Activated naive CD4-positive, alpha-beta T cell treated with anti-CD3 and anti-CD28 coated beads for 36 hours (primary cell): ENCODE data around the gene USP22. TPM values are rescaled to one million over a fixed set of nuclear protein-coding genes. Genes with fewer than 3 reads are reported as not detected.

ENCODE experiments used
- CTCF ChIA-PET: fragments of 350-600 bp; sonication (Branson Sonifier 250); formaldehyde crosslinking; loops from one replicate; lab custom pipeline; 2021; ENCODE audit warnings: antibody characterized with exemption; lab: Charles Lee
- DNase-seq: peaks from one replicate; pipeline ENCODE4 v3.0.0-alpha.2; 2020
- H3K27ac Mint-ChIP-seq: one replicate; pipeline ENCODE4 v1.8.0; 2021; ENCODE audit warnings: mild to moderate bottlenecking, mixed read lengths
- H3K27me3 Mint-ChIP-seq: one replicate; pipeline ENCODE4 v1.8.0; 2021; ENCODE audit warnings: low read depth, mixed read lengths
- H3K36me3 Mint-ChIP-seq: one replicate; pipeline ENCODE4 v1.8.0; 2021; ENCODE audit warnings: low read depth, mixed read lengths
- H3K4me1 Mint-ChIP-seq: one replicate; pipeline ENCODE4 v1.8.0; 2021; ENCODE audit warnings: low read depth, mixed read lengths
- H3K4me3 Mint-ChIP-seq: one replicate; pipeline ENCODE4 v1.8.0; 2021; ENCODE audit warnings: mild to moderate bottlenecking, moderate library complexity, mixed read lengths
- H3K9me3 Mint-ChIP-seq: one replicate; pipeline ENCODE4 v1.8.0; 2021; ENCODE audit warnings: mixed read lengths
- intact Hi-C: fragments of 100-400 bp; cut with micrococcal nuclease; formaldehyde crosslinking; loops from one replicate; pipeline ENCODE4 v1.15.1; 2023
- total RNA-seq, 2 experiments: library from RNA; stranded (reverse); gene quantifications; one replicate each; pipeline ENCODE4 v1.2.3, GENCODE V29; 2021

Gene USP22
- total RNA-seq, 2 experiments from 2014 or later, result 140 to 144 TPM

DNA sequence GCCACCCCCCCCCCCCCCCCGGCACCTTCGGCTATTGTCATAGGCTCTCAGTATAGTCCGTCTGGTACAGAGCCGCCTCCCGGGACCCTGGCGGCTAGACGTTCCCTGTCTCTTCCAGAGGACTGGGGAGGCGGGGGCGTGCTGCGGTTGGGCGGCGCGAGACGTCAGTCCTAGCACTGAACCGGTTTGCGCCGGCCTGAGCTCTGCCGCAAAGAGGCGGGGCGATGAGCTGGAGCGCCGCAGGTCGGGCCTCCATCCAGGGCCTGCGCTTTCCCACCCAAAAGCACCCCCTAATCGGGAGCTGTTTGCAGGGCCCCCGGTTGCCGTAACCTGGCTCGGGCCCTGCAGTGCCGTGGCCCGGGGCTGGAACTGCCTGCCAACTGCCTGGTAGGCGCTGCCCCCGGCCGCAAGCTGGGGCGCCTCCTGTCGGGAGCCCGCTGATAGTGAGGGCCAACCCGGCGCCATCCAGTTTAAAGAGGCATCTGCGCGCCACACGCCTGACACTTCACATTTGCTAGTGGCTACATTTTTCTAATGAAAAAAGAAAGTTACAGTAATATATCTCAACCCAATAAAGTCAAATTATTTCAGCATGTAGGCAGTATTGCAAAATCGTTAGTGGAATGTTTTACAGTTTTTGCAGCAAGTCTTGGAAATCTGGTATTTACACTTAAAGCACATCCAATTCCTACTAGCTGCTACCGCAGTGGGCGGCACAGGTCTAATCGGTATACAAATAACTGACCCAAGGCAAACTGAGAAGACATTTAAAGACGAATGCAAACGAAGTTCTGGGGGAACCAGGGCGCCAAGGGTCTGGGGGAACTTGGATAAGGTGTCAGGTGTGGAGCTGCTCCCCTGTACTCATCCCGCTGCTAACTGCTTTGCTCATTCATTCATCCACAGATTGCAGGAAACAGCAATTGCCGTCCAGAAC is 753 bp upstream of the USP22 start:
- H3K4me3 Mint-ChIP-seq, result peak overlapping the region; percentile 76
- H3K27ac Mint-ChIP-seq, result peak overlapping the region; percentile 95
- intact Hi-C loops, result loop anchor here (1.0 to 5.0 kb wide), 12 partner anchors 9 to 889 kb away; partner anchors contain the start of genes DHRS7B, NATD1 and TMEM11
- DNase-seq, result peak; percentile 98
- CTCF ChIA-PET, result interaction anchor here (0.6 to 2.7 kb wide), 16 partner anchors 9 to 331 kb away, joined by 3 to 25 read pairs (median 4); no protein-coding TSS in a partner anchor
- peaks cover 10% of the 10 kb centered on the region for H3K36me3 Mint-ChIP-seq
- H3K4me1 Mint-ChIP-seq, result peaks cover 28% of the 10 kb centered on the region
- H3K9me3 Mint-ChIP-seq, result no peaks in the 10 kb centered on the region
- H3K27me3 Mint-ChIP-seq, result no peaks in the 10 kb centered on the region

DNA sequence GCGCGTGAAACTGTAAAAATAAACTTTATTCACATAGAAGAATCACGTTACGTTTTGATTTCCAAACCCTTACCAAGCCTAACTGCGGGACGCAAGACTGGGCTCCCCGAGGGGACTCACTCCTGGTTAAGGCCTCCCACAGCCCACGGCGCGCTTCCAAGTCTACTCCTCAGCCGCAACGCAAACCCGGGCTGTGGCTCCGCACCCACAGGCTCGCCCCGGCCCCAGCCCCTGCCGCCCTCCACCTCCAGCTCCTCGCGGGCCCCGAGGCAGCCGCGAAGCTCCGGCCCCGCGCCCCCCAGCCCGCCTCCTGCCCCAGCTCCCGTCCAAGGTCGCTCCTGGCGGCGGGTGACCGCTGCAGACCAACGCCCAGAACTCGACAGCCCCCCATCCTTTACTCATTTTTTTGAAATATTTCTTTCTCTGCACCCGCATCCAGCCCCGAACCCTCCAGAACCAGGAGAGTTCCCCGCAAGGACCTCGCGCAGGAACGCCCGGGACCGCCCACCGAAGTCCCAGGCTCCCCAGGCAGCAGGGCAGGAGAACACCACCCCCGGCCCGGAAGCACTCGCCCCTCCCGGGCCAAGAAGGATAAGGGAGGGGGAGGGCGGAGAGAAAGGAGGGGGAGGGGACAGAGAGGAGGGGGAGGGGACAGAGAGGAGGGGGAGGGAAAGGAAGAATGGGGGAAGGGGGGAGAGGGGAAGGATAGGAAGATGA is 912 bp downstream of the USP22 start:
- intact Hi-C loops, result loop anchor here (2.0 to 5.0 kb wide), 4 partner anchors 13 to 887 kb away; no protein-coding TSS in a partner anchor
- H3K9me3 Mint-ChIP-seq, result no peaks in the 10 kb centered on the region

DNA sequence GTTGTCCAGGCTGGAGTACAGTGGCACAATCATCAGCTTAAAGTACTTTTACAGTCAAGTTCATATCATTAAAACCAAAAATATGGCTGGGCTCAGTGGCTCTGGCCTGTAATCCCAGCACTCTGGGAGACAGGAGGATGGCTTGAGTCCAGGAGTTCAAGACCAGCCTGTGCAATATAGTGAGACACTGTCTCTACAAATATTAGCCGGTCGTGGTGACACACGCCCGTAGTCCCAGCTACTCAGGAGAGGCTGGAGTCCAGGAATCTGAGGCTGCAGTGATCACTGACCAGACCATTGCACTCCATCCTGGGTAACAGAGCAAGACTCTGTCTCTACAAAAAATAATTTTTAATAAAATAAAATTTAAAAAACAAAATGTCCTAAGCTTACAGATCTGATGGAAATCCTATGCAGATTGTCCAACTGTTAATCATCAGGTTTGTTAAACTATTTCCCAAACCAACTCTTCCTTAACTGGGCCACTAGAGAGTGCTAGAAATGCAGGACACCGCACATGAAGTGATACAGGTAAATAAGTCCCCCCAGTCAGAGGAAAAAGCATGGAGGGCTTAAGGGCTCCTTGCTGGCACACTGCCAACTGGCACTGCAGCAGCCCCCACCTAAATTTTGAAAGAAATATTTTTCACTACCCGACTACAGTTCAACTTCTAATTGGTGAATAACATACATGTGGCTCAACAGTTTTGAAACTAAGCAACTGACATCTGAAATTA is 2.8 kb downstream of the USP22 start:
- DNase-seq, result peak; percentile 23
- CTCF ChIA-PET, result interaction anchor here (1.0 to 3.2 kb wide), 4 partner anchors 20 to 82 kb away, joined by 4 to 13 read pairs (median 5); no protein-coding TSS in a partner anchor
- H3K4me1 Mint-ChIP-seq, result peaks cover 58% of the 10 kb centered on the region
- H3K27me3 Mint-ChIP-seq, result no peaks in the 10 kb centered on the region
- intact Hi-C loops, result loop anchor here (5.0 to 10.0 kb wide), 2 partner anchors 415 to 472 kb away; no protein-coding TSS in a partner anchor
- H3K9me3 Mint-ChIP-seq, result no peaks in the 10 kb centered on the region
- peaks cover 22% of the 10 kb centered on the region for H3K36me3 Mint-ChIP-seq
- peak overlapping the region; percentile 94 for H3K27ac Mint-ChIP-seq
- H3K4me3 Mint-ChIP-seq, result peak overlapping the region; percentile 99

More for the DNA sequence above, 912 bp downstream of the USP22 start:
- DNase-seq, result peak; percentile 80
- peaks cover 12% of the 10 kb centered on the region for H3K36me3 Mint-ChIP-seq
- H3K27ac Mint-ChIP-seq, result peak overlapping the region; percentile 94
- H3K4me1 Mint-ChIP-seq, result peaks cover 39% of the 10 kb centered on the region
- CTCF ChIA-PET, result interaction anchor here (3.2 kb wide), 1 partner anchor 57 kb away, joined by 13 read pairs; no protein-coding TSS in a partner anchor
- peak overlapping the region; percentile 99 for H3K4me3 Mint-ChIP-seq
- H3K27me3 Mint-ChIP-seq, result no peaks in the 10 kb centered on the region

DNA sequence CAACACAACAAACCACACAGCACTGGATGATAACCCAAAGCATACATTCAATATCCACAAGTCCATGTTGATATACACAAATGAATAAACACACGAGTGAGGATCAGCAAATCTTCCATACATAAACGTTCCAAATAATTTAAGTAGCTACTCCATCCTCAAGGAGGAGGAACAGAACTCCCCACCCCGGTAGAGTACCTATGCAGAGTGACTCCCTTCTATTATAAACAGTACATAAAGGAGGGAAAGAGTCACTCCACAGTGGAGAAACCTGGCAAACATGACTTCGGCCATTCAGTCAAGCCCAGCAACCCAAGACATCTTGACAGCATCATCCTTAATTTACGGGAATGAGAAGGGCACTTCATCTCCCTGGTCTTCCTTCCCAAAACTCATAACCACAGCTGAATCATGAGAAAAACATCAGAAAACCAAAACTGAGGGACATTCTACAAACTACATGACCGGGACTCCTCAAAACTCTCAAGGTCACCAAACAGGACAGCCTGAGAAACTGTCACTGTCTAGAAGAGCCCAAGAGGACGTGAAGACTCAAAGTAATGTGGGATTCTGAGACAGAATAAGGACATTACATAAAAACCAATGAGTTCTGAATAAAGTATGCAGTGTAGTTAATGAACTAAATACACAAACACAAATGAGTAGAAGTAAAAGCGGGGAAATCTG is 5.6 kb downstream of the USP22 start:
- CTCF ChIA-PET, result interaction anchor here (1.5 kb wide), 1 partner anchor 62 kb away, joined by 4 read pairs; no protein-coding TSS in a partner anchor
- Mint-ChIP-seq H3K9me3 (no peaks in the 10 kb centered on the region), H3K4me3 (no peak overlapping the region), H3K27ac (peak overlapping the region; percentile 51), H3K4me1 (peaks cover 74% of the 10 kb centered on the region), H3K27me3 (no peaks in the 10 kb centered on the region), H3K36me3 (peaks cover 27% of the 10 kb centered on the region)
- no peak for DNase-seq
- intact Hi-C loops, result loop anchor here (10.0 kb wide), 1 partner anchor 418 kb away; no protein-coding TSS in a partner anchor

DNA sequence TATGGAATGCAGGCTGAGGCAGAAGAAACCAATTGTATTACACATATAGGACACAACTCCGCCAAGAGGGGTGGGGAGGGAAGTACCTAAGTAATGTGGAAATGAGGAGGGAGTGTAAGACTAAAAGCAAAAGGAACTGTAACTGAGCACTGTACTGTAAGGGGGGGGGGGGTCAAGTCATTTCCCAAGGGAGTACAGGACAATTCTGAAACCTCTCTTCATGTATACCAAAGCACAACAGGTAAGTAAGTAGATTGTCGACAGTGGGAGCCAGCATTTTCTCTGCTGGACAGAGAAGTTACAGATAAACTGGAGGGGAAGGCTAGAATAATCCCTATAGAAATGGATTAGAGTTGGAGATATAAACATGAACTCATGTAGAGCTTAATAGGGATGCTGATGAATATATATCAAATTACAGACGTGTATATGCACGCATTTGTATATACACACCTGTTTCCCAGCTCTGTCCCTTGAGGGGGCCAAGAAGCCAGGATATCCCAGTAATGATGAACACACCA is 6.4 kb downstream of the USP22 start:
- CTCF ChIA-PET, result interaction anchor here (1.5 kb wide), 1 partner anchor 63 kb away, joined by 4 read pairs; no protein-coding TSS in a partner anchor
- Mint-ChIP-seq H3K27ac (peak overlapping the region; percentile 31), H3K4me1 (peaks cover 81% of the 10 kb centered on the region), H3K4me3 (no peak overlapping the region), H3K27me3 (no peaks in the 10 kb centered on the region), H3K36me3 (peaks cover 26% of the 10 kb centered on the region), H3K9me3 (no peaks in the 10 kb centered on the region)
- peak; percentile 29 for DNase-seq
- intact Hi-C loops, result loop anchor here (10.0 kb wide), 1 partner anchor 418 kb away; no protein-coding TSS in a partner anchor

DNA sequence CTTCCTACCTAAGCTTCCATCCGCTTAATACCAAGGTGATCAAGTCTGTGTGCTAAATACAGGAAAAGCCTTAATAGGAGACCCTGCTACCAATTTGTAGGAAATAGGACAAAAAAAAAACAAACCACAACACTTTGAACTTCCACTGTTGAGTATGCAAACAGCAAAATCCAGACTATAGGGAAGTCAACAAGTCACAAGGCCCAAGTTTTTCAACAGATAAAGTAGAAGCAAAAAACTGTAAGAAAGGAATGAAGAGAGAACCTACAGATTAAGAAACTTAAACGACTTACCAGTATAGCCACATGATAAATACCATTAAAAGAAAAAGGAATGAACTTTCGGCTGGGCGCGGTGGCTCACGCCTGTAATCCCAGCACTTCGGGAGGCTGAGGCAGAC is 7.4 kb downstream of the USP22 start:
- DNase-seq, result no peak
- Mint-ChIP-seq H3K4me3 (peak overlapping the region; percentile 75), H3K36me3 (peaks cover 25% of the 10 kb centered on the region), H3K9me3 (no peaks in the 10 kb centered on the region), H3K4me1 (peaks cover 82% of the 10 kb centered on the region), H3K27ac (peak overlapping the region; percentile 95), H3K27me3 (no peaks in the 10 kb centered on the region)
- intact Hi-C loops, result loop anchor here (10.0 kb wide), 1 partner anchor 419 kb away; no protein-coding TSS in a partner anchor
- CTCF ChIA-PET, result interaction anchor here (0.6 to 2.5 kb wide), 3 partner anchors 8 to 64 kb away, joined by 3 to 14 read pairs (median 4); no protein-coding TSS in a partner anchor

DNA sequence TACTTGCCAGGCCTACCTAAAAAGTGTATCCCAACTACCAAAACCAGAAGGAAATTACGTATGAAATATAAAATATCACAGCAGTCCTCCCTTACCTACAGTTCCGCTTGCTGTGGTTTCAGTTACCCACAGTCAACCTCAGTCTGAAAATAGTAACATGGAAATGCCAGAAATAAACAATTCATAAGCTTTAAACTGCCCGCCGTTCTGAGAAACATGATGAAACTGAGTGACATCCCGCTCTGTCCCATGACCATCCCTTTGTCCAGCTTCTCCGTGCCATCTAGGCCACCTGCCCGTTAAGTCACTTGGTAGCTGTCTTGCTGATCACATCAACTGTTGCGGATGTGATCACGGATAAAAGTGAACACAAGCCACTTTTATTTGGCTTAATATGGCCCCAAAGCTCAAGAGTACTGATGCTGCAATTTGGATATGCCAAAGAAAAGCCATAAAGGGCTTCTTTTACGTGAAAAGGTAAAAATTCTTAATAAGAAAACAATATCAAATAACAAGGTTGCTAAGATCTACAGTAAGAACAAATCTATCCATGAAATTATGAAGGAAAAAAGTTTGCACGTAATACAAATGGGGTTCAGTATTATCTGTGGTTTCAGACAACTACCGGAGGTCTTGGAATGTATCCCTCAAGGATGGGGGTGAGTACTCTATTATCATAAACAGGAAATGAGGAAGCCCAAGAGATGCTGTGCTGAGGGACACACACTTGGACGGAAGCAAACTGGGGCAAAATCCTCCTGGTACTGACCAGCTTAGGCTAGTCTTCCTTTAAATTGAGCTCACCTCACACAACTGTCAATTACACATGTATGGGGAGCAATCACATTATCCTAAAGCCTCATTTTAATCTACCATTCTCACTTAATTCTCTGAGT is 8.2 kb downstream of the USP22 start:
- intact Hi-C loops, result loop anchor here (1.0 to 10.0 kb wide), 2 partner anchors 9 to 420 kb away; partner anchors contain the start of gene USP22
- peaks cover 22% of the 10 kb centered on the region for H3K36me3 Mint-ChIP-seq

DNA sequence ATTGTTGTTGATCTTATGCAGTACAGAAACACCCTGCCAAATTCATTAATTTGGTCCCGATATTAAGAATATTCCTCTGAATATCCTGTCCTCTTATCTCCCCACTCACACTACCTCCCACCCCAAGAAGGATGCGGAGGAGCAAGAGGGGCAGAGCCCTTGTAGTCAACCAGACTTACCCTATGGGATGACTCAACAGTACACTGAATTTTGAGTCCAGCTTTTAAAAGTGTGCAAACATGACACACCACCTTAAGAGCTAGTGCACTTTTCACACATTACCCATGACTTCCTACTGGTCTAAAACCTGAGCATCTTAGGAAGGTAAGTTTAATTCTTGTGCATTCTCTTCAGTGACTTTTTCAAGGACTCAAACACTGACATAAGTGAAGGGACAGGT is 9.5 kb downstream of the USP22 start:
- Mint-ChIP-seq H3K27ac (peak overlapping the region; percentile 95), H3K4me3 (peak overlapping the region; percentile 26), H3K27me3 (no peaks in the 10 kb centered on the region), H3K4me1 (peaks cover 87% of the 10 kb centered on the region), H3K36me3 (peaks cover 24% of the 10 kb centered on the region), H3K9me3 (no peaks in the 10 kb centered on the region)
- peak; percentile 14 for DNase-seq
- intact Hi-C loops, result loop anchor here (10.0 kb wide), 1 partner anchor 421 kb away; no protein-coding TSS in a partner anchor
- CTCF ChIA-PET, result interaction anchor here (0.6 to 2.5 kb wide), 3 partner anchors 10 to 16 kb away, joined by 3 to 14 read pairs (median 3); no protein-coding TSS in a partner anchor

More for the DNA sequence above, 8.2 kb downstream of the USP22 start:
- Mint-ChIP-seq H3K4me3 (peak overlapping the region; percentile 75), H3K4me1 (peaks cover 83% of the 10 kb centered on the region), H3K27me3 (no peaks in the 10 kb centered on the region), H3K27ac (peak overlapping the region; percentile 95), H3K9me3 (no peaks in the 10 kb centered on the region)
- DNase-seq, result peak; percentile 60
- CTCF ChIA-PET, result interaction anchor here (0.6 to 2.5 kb wide), 4 partner anchors 9 to 74 kb away, joined by 3 to 14 read pairs (median 4); no protein-coding TSS in a partner anchor

DNA sequence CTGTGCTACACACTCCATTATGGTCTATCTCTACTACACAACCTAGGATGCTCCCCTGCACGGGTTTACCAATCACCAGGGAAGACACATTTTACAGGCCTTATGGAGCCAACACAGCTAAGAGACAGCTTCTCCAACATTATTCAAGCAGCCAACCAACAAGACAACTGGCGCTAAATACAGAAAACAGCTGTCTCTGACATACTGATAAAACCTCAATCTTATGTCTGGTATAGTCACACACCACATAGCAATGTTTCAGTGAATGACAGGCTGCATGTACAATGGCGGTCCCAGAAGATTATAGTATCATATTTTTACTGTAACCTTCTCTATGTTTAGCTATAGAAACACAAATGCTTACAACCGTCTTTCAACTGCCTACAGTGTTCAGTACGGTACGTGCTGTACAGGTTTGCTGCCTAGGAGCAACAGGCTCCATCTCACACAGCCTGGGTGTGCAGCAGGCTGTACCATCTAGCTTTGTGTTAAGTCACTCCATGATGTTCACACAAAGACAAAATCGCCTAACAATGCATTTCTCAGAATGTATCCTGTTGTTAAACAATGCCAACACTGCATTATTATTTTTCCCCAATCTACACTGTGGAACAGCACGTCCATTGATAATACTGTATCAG is 10.9 kb downstream of the USP22 start:
- intact Hi-C loops, result loop anchor here (10.0 kb wide), 1 partner anchor 423 kb away; no protein-coding TSS in a partner anchor
- CTCF ChIA-PET, result interaction anchor here (0.9 to 1.2 kb wide), 2 partner anchors 11 to 68 kb away, joined by 4 to 5 read pairs; no protein-coding TSS in a partner anchor
- no peaks in the 10 kb centered on the region for H3K9me3 Mint-ChIP-seq
- peaks cover 83% of the 10 kb centered on the region for H3K4me1 Mint-ChIP-seq
- DNase-seq, result no peak
- H3K4me3 Mint-ChIP-seq, result no peak overlapping the region
- no peaks in the 10 kb centered on the region for H3K27me3 Mint-ChIP-seq
- H3K36me3 Mint-ChIP-seq, result peaks cover 30% of the 10 kb centered on the region
- no peak overlapping the region for H3K27ac Mint-ChIP-seq
